Inferior parietal cortex (tissue), 1 donor: ENCODE measurements around the gene MAB21L4.

Source experiments
- DNase-seq: peaks from one replicate; pipeline ENCODE4 v3.0.0-alpha.2; 2016; ENCODE audit errors: extremely low spot score

The MAB21L4 gene

DNA sequence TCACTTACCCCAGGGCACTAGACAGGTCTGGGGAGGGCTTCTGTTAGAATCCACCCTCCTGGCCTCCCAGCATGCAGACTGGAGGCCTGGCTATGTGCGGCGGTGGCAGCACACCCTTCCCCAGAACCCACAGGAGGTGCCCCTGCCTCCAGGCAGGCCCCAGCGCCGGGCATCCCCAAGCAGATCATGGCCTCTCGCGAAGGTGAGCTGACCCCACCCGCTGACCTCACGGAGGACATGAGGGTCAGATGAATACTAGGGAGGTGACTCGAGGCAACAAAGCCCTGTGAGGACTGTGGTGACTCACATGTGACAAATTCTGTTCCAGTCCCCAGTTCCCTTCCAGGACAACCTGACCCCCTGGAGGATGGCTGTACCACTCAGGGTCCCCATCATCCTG, 1.9 kb downstream of the MAB21L4 start:
- no peak for DNase-seq

DNA sequence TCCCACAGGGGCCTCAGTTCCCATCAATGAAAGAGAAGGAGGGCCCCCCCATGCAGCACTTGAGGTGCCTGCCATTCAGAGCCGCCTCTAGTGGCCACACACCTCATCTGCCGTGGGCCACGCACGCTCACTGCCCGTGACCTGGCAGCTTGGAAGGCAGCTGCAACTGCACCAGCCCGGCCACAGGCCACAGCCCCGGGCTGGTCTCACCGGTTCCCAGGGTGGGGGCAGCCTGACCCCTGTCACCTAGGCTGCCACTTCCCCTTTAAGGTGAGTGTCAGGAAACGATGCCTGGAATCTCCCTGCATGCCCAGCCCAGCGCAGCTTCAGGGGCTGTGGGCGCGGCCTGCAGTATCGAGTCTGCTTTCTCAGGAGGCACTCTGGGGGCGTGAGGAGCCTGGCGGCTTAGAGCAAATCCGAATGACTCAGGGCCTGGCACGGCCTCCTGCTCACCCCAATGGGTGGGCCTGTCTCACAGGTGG, 2.6 kb downstream of the MAB21L4 start:
- no peak for DNase-seq

DNA sequence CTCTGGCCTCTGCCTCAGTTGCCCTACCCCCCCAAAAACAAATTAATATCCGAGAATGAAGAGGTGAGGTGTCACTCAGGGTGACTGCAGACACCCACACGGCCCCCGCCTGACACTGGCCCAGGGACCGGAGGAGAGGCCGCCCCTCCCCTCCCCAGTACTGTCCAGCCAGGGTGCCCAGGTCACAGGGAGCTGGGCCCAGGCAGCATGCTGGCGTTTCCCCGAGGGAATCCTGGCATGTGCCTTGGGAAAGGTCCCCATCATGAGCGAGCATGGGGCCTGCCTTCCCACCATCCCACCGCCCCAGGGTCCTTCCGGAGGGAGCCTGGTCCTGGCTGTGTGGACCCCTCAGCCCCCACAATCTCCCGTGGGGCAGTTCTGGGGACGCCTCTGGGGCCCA, 3.0 kb downstream of the MAB21L4 start:
- DNase-seq, result no peak

DNA sequence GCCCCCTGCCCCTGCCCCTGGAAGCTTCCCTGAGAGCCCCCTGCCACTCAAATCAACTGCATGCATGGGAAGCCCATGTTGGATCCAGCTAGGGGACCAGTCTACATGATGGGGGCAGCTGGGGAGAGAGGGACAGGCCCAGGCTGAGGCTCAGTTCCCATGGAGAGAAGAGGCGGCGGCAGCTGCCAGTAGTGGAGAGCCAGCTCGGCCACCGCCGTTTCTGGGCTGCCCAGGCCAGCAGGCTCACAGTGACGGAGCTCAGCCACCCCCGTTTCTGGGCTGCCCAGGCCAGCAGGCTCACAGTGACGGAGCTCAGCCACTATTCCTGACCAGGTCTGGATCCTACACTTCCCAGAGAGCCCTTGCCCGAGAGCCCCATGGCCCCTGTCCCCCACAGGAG, 3.6 kb downstream of the MAB21L4 start:
- DNase-seq, result no peak

DNA sequence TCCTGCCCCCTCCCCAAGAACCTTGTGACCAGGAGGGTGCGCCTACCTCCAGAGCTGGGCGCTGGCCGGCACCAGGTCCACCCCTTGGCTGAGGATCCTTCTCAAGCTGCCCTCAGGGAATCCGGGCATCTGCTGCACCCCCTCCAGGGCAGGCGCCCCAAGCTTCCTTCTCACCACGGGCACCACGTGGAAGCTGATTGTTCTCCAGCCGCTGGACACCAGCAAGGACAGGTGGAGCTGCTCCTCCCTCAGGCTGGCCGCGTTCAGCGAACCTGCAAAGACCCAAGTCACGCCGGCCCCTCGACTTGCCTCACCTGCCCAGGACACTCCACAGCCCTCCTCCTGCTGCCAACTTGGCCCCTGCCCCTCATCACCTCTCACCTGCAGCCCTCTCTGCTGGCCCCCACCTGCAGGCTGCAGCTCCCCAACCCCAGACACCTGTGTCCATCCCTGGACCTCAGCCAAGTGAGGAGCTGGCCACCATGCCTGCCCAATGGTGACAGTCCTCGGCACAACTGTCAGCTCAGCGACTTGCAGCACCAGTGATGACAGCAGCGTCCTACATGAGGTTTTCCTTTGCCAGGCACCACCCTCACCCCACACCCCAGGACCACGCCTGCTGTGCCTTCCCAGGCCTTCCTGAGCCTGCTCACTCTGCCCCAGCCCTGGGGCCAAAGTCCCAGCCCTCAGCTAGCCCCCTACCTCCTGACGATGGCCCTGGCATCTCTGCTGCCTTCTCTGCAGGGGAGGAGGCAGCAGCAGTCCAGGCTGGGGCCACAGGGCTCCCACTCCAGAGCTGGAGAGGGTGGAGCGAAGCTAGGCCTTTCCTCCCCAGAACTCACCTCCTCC, 4.2 kb downstream of the MAB21L4 start:
- DNase-seq, result no peak

DNA sequence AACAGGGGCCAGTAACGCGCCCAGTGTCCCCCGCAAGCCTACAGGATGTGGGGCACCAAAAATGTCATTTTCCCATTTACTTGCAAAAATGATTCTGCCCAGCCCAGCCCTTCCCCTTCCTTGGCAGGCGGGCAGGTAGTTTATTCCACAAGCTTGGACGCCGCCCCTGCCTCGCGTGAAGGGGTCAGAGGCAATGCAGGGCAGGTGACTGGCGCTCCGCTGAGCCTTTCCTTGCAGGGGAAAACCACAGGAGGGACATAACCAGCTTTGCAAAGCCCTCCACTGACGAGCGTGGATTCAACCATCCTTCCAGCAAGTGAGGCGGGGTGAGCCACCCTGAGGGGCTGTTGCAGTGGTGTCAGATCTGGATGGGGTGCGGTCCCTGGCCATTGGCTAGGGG, 5.3 kb downstream of the MAB21L4 start:
- no peak for DNase-seq

DNA sequence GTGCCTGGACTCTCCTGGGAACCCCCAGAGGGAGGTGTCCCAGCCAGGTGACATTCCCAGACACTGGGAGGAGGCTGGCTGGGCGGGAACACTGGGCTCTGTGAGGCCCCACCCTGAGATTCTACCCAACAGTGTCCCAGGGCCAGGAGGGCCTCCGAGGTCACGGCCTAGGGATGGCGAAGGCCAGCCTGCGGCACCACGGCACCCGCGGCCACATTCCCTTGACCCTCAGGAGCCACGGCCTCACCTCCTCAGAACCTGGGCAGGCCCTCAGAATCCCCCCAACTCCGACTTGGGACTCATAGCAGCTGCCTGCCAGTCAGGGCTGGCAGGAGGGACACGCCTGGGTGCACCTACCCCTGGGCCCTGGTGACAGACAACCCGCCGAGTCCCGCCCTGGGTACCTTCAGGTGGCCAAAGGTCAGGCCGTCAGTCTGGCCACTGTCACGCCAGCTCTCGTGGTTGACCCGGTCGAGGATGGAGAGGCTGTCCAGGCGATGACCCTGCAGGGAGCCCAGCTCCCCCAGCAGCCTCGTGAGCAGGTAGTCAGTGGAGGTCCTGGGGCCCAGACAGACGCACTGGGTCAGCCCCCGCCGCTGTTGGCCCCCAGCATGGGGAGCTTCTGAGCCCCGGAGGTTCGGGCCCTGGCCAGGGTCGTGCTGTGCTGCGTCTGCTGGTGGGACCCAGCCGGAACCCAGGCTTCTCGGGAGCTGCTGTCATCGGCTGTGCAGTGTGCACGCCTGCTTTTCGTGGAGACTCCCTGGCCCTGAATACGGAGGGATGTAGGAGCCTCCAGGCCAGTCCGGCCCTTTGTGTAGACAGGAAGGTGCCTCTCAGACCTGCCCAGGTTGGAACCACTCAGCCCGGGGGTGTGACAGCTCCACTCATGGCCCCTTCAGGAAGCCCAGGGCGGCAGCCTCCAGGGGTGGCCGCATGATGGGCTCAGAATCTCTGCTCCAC, 6.1 kb downstream of the MAB21L4 start:
- no peak for DNase-seq

DNA sequence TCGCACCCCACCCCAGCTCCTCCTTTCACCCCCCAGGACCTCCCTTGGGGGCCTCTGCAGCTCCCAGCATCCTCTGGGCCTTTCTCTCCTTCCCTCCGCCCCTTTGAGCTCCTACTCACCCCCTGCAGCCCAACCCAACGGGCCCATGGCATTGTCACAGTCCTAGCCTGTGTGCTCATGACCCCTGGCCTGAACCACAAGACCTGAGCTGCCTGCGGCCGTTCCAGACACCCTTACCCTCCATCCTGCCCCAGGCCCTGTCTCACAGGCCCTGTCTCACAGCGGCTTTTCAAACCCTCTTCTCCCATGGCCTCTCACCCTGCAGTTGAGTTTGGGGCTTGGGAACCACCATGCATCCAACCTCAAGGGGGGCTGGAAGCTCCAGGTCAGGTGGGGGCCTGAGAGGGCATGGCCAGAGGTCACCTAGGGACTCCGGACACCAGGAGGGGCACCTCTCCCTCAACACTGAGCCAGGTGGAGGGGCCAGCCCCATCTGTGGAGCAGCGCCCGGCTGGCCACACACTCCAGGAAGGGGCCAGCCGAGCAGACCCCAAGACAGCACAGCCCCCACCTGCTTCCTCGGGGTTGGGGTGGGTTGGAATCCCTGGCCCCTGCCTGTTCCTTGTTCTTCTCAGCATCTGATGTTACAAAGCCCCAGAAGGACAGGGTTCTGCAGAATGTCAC, 6.9 kb downstream of the MAB21L4 start:
- DNase-seq, result no peak

DNA sequence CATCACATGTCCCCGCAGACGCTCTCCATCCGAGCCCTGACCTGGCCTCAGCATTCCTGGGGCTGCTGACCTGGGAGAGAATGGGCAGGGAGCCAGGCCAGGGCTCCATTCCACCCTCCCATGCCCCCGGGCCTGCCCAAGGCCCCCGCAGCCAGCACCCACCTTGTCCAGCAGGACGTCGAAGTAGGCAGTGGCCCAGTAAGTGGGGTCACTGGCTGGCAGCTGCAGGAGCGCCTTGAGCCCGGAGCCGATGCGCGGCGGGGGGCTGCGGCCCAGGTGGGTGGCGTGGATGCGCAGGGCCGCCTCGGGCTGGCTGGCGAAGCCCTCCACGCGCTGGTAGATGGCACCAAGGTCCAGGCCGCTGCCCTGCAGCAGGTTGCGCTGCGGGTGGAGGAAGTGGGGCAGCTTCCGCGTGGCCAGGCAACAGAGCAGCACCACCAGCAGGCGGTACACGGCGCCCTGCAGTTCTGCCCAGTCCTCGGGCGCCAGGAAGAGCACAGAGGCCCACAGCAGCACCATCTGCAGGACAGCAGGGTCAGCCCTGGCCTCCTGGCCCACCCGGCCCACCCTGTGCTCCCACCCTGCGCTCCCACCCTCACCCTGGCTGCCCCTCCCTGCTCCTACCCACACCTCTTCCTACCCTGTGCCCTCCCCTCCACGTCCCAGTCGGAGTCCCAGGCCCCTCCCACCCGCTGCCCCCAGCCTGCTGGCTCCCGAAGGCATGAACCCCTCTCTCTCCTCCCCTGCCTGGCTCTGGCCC, 7.6 kb downstream of the MAB21L4 start:
- DNase-seq, result no peak

DNA sequence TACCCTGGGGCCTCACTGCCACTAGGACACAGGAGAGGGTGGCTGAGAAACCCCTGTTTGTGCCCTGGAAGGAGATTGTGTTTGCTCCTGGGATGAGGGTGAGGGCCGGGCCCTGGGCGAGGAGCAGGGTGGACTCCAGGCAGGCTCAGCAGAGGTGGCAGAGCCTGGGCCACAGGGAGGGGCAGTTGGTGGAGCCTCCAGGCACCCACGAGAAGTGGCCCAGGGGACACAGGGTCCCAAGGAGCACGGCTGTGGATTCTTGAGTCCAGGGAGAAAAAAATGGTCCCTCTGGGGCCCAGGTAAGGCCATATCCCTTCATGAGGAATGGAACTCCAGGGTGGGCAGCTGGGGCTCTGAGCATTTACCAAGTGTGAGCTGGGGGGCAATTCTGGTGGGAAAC, 8.3 kb downstream of the MAB21L4 start:
- DNase-seq, result no peak

DNA sequence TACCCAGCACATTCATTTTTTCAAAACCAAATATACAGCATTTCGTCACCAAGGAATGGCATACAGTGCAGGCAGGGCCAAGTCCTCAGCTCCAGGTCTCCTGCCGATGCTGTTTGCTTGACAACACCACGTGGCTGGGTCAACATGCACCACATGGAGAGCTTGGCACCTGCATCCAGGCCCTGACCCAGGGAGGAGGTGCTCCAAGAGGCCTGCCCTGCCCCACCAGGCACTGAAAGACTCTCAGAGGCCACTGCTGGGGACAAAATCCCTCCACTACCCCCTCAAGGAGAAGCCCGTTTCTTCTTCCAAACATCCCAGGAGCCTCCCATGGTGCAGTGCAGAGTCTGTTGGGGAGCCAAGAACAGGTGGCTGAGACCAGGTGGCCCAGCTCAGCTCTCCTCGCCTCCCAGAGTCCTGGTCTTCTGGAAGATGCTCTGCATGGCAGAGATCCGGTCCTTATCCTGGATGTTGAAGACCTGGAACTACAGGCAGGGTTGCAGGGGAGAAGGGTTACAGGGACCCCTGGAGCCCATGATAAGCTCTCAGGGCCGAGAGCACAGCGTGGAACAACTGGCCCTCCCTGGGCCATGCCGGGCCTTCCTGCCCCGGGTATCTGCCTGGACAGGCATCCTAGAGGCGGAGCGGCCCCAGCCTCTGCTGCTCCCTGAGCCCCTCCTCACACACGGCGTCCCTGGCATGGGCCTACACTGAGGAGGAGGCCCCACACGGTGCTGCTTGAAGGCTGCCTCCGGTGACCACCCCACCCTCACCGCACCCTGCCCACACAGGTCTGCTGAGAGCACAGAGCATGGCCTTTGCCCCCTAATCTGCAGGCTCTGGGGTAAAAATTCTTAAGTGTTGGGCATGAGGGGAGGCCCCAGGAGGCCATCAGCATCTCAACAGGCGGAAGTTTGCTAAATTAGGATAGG, 9.0 kb downstream of the MAB21L4 start:
- DNase-seq, result no peak

DNA sequence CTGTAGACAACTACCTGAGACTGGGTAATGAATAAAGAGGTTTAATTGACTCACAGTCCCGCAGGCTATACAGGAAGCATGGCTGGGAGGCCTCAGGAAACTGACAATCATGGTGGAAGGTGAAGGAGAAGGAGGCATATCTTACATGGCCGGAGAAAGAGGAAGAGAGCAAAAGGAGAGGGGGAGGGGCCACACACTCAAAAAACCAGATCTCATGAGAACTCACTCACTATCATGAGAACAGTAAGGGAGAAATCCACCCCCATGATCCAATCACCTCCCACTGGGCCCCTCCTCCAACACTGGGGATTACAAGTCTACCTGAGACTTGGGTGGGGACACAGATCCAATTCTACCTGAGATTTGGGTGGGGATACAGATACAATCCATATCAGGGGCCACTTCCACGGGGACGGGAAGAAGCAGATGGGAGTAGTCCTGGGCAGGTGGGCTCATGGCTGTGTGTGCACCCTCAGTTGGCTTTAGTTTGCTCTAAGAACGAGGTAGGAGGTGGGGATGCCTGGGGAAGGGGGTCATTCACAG, 9.9 kb downstream of the MAB21L4 start:
- DNase-seq, result no peak

DNA sequence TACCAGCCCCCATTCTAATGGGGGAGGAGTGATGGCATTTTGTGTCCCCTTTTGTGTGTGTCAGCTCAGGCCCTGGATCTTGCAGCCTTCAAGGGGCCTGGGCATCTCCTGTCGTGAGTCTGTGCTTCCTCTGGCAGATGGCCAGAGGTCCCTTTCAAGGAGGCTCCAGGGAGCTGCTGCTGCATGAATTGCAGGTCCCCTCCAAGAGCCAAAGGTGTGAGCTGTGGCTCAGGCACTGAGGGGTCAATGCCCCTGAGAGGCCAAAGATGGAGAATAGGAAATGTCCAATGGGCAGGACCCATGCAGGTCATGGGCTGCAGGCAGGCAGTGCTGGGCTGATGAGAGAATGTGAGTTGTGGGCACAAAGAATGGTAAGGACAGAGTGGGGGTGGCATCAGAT, 10.4 kb downstream of the MAB21L4 start:
- no peak for DNase-seq

DNA sequence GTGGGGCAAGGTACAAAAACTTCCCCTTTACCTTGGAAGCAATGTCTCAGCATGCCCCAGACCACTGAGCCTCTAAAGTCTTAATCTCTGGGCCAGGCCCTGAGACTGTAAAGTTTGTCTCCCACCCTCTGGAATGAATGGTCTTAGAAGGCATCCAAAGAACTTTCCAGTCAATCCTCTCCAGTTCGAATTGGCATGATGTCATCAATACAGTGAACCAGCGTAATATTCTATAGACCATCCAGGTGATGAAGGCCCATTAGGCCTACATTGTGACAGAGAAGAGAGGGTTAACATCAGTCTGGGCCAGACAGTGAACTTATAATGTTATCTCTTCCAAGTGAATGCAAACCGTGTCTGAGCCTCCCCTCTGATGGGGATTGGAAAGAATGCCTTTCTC, 11.2 kb downstream of the MAB21L4 start:
- no peak for DNase-seq

DNA sequence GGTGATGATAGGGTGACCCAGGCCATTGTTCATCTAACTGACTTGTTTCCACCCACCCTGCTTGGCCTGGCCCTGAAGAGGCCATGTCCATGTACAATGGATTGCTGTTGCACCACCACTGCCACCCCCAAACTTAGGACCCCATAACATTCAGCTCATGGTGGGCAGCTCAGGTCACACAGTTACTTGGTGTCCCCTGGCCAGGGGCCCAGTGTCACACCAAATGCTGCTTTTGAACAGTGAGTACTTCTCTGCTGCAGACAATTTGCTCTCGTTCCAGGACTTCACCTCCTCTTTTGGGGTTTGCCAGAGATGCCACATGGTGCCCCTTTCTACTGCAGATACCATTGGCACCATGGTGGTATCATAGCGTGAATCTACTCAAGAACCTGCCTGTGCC, 11.7 kb downstream of the MAB21L4 start:
- DNase-seq, result no peak

DNA sequence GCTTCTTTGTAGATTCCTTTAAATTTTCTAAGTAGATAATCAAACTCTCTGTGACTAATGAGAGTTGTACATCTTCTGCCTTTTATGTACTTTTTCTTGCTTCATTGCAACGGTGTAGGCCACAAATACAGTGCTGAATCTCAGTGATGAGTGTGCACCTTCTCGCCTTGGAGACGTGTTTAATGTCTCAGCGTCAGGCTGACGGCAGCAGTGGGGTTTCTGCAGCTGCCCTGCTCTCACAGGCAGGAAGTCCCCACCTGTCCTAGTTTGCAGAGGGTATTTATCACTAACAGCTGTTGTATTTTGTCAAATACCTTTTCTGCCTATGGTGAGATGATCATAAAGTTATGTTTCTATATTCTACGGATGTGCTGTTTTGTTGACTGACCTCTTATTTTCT, 14.0 kb downstream of the MAB21L4 start:
- DNase-seq, result no peak

DNA sequence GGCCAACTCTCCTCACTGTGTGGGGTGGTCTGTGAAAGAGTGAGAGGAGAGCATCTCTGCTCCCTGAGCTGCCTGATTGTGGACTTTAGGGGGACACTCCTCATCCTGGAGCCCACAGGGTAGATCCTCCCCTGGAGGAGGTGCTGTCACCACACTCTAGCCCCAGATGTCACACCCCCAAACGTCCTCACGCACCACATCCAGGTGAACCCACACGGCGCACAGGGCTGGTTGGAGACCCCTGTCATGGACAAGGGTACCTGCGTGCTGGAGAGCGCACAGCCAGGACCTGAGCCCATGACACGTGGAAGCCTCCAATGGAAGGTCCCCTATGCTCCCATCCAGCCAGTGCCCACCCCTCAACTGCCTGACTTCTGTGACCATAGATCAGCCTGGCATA, 16.9 kb downstream of the MAB21L4 start:
- DNase-seq, result no peak

DNA sequence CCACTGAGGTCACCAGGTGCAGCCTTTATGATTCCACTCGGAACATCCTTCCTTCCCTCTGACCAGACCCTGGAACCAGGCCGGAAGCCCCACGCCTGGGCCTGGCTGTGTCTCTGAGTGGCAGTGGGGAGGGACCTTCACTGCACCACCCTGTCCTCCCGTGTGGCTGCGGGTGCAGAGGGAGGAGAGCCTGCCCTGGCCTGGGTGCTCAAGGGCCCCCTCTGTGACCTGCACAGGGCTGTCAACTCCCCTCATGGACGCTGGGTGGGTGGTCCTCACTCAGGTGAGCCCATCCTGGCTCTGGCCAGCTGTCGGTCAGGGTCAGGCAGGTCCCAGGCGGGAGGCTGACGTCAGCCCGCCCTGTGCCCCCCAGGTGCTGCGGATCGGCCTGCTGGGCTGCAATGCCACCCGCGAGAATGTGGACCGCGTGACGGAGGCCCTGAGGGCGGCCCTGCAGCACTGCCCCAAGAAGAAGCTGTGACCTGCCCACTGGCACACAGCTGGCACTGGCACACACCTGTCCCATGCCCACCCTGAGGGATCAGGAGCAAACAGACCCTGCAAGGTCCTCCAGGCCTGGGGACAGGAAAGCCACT, 17.5 kb downstream of the MAB21L4 start:
- DNase-seq, result no peak
